Measurements from ENCODE around the gene GMIP.

GMIP gene

GRCh38 chr19:19651076-19651475, 7.6 kb upstream of the GMIP start:
- H3K4me3 ChIP-seq (replicated peaks; ENCODE audit: low read depth, low read length) = no peak overlapping the region
- no peak for DNase-seq (ENCODE audit: extremely low read depth, insufficient read length)
- no peak for TF ChIP-seq CTCF (IDR thresholded peaks at IDR 0.05; ENCODE audit: insufficient read depth, low read length, poor library complexity, severe bottlenecking)
- no peaks in the 10 kb centered on the region for H3K27me3 ChIP-seq (replicated peaks; ENCODE audit: control insufficient read depth, insufficient read depth, low read length)
- H3K36me3 ChIP-seq (ENCODE audit: control insufficient read depth, insufficient read depth, low read length) = peaks cover 72% of the 10 kb centered on the region

GRCh38 chr19:19650331-19650730, 6.9 kb upstream of the GMIP start:
- Histone ChIP-seq H3K4me3 (replicated peaks; ENCODE audit: low read depth, low read length) (no peak overlapping the region), H3K27me3 (replicated peaks; ENCODE audit: control insufficient read depth, insufficient read depth, low read length) (no peaks in the 10 kb centered on the region), H3K36me3 (ENCODE audit: control insufficient read depth, insufficient read depth, low read length) (peaks cover 69% of the 10 kb centered on the region)
- DNase-seq (ENCODE audit: extremely low read depth, insufficient read length) = no peak
- TF ChIP-seq CTCF (IDR thresholded peaks at IDR 0.05; ENCODE audit: insufficient read depth, low read length, poor library complexity, severe bottlenecking) = no peak

DNA sequence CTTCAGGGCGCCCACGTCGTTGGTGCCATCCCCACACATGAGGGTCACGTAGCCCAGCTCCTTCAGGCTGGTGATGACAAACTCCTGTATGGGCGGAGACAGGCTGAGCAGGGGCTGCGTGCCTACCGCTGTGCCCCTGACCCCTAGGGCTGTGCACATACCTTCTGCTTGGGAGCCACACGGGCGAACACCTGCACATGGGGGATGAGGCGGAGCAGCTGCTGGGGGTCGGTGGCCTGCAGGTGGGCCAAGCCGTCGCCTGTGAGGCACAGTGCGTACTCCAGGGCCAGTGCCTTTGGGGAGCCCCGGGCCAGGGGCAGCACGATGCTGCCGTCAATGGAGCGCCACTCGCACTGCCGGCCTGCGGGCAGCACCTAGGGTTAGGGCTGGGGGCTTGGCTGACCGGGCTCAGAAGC, 6.1 kb upstream of the GMIP start:
- no peaks in the 10 kb centered on the region for H3K27me3 ChIP-seq (replicated peaks; ENCODE audit: control insufficient read depth, insufficient read depth, low read length)
- DNase-seq (ENCODE audit: extremely low read depth, insufficient read length) = no peak
- peaks cover 64% of the 10 kb centered on the region for H3K36me3 ChIP-seq (ENCODE audit: control insufficient read depth, insufficient read depth, low read length)
- no peak for TF ChIP-seq CTCF (IDR thresholded peaks at IDR 0.05; ENCODE audit: insufficient read depth, low read length, poor library complexity, severe bottlenecking)
- no peak overlapping the region for H3K4me3 ChIP-seq (replicated peaks; ENCODE audit: low read depth, low read length)

- DNase-seq (ENCODE audit: extremely low read depth, insufficient read length) = no peak
- no peak for TF ChIP-seq CTCF (IDR thresholded peaks at IDR 0.05; ENCODE audit: insufficient read depth, low read length, poor library complexity, severe bottlenecking)
- peaks cover 60% of the 10 kb centered on the region for H3K36me3 ChIP-seq (ENCODE audit: control insufficient read depth, insufficient read depth, low read length)
Observed at GRCh38 chr19:19649155-19649554, 5.7 kb upstream of the GMIP start.

DNA sequence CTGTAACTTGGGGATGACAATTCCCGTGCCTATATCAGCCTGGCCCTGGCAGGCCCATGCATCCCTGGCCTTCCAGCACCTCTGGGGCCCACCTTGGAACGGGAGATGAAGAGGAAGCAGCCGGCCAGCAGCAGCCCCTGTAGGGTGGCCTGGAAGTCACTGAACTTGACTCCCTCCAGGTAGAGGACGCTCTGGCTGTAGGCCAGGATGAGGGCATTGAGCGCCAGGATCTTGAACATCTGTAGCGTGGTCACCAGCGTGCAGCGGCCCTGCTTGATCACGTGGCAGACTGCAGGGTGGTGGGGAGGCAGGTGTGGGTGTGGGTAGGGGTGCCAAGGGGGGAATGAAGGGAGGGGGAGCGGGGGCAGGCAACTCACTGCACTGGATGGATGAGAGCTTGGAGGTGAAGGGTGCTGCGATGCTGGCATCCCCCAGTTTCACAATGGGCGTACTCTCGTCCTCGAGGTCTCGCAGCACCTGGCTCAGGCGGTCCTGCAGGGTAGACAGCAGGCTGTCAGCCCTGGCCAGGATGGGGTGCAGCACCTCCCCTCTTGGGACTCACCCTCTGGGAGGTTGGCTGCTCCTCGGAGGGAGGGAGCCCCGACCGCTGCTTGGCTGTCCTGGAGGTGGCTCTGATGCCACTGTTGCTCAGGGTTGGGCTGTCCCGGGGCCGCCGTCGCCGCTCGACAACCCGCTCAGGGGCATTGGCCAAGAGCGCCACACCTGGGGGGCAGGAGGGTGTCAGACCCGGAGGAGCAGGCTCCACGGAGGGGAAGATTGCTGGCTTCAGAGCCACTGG, 3.8 kb upstream of the GMIP start:
- no peak for DNase-seq (ENCODE audit: extremely low read depth, insufficient read length)
- no peak for TF ChIP-seq CTCF (IDR thresholded peaks at IDR 0.05; ENCODE audit: insufficient read depth, low read length, poor library complexity, severe bottlenecking)
- Histone ChIP-seq H3K27me3 (replicated peaks; ENCODE audit: control insufficient read depth, insufficient read depth, low read length) (no peaks in the 10 kb centered on the region), H3K4me3 (replicated peaks; ENCODE audit: low read depth, low read length) (no peak overlapping the region), H3K36me3 (ENCODE audit: control insufficient read depth, insufficient read depth, low read length) (peaks cover 47% of the 10 kb centered on the region)

More at GRCh38 chr19:19649155-19649554, 5.7 kb upstream of the GMIP start:
- no peaks in the 10 kb centered on the region for H3K27me3 ChIP-seq (replicated peaks; ENCODE audit: control insufficient read depth, insufficient read depth, low read length)
- H3K4me3 ChIP-seq (replicated peaks; ENCODE audit: low read depth, low read length) = no peak overlapping the region

Data from GM06990 (cell line).